ENCODE results near the gene HSPA12A. TPM values are rescaled to one million over a fixed set of nuclear protein-coding genes. Genes with fewer than 3 reads are reported as not detected.

HSPA12A gene
- total and polyA plus RNA-seq, 7 donors, result 1.4 to 17.4 (median 12.3) TPM

DNA sequence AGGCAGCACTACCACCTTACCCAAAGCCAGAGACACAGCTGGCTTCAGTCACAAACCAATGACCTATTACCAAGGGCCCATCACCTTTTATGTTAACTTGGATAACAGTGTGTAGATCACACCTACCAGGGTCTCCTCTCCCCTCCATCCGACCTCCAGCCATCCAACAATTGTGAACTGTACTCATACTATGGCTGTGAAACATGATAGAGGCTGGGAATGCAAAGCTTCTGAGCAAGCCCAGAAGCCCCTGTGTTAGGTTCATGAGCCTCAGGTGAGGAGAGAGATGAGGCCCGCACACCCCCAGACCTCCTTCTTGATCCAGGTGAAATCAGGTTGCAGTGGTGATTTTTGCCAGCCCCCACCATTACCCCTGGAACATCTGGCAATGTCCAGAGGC lies 73.9 kb downstream of the HSPA12A start:
- no peak overlapping the region for H3K4me3 ChIP-seq
- H3K9me3 ChIP-seq, result no peaks in the 10 kb centered on the region
- TF ChIP-seq POLR2A (IDR thresholded peaks at IDR 0.05) (no peak), EP300 (IDR thresholded peaks at IDR 0.05) (no peak), POLR2AphosphoS5 (IDR thresholded peaks at IDR 0.05) (no peak)
- TF ChIP-seq, protein P1, sequence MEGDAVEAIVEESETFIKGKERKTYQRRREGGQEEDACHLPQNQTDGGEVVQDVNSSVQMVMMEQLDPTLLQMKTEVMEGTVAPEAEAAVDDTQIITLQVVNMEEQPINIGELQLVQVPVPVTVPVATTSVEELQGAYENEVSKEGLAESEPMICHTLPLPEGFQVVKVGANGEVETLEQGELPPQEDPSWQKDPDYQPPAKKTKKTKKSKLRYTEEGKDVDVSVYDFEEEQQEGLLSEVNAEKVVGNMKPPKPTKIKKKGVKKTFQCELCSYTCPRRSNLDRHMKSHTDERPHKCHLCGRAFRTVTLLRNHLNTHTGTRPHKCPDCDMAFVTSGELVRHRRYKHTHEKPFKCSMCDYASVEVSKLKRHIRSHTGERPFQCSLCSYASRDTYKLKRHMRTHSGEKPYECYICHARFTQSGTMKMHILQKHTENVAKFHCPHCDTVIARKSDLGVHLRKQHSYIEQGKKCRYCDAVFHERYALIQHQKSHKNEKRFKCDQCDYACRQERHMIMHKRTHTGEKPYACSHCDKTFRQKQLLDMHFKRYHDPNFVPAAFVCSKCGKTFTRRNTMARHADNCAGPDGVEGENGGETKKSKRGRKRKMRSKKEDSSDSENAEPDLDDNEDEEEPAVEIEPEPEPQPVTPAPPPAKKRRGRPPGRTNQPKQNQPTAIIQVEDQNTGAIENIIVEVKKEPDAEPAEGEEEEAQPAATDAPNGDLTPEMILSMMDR (IDR thresholded peaks at IDR 0.05), result no peak
- H3K4me1 ChIP-seq, result peaks cover 0 to 16% (median 13%) of the 10 kb centered on the region in 4 donors
- peaks cover 4 to 13% (median 12%) of the 10 kb centered on the region in 3 donors for H3K27me3 ChIP-seq
- intact Hi-C loops (cut with DNase I), result no loop called here
- 88 to 98% methylated on average over 2 of the region's 2 CpGs for WGBS, 2 donors
- peaks cover 0 to 7% (median 0%) of the 10 kb centered on the region in 4 donors for H3K36me3 ChIP-seq
- no peak overlapping the region for H3K27ac ChIP-seq
- DNase-seq, result no peak

DNA sequence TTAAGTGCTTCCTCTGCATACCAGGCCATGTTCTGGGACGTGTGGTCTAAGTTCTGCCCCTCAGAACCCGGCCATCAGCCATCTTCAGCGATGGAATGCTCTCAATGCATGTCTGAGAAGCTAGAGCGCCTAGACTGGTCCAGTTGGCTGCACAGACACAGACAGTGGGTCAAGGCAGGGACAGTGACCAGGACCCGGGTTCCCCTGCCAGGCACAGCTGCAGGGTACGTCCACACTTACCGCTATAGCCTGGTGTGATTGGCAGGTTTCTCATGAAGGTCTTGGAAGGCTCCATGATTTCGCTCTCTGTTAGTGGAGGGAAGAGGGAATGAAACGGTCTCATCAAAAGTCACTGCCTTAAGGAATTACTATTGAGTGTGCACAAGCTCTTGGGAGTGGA lies 74.3 kb downstream of the HSPA12A start:
- H3K4me1 ChIP-seq, result peaks cover 0 to 16% (median 13%) of the 10 kb centered on the region in 4 donors
- TF ChIP-seq POLR2A (IDR thresholded peaks at IDR 0.05) (no peak), POLR2AphosphoS5 (IDR thresholded peaks at IDR 0.05) (no peak), EP300 (IDR thresholded peaks at IDR 0.05) (no peak)
- TF ChIP-seq, protein P1 (IDR thresholded peaks at IDR 0.05), result no peak

DNA sequence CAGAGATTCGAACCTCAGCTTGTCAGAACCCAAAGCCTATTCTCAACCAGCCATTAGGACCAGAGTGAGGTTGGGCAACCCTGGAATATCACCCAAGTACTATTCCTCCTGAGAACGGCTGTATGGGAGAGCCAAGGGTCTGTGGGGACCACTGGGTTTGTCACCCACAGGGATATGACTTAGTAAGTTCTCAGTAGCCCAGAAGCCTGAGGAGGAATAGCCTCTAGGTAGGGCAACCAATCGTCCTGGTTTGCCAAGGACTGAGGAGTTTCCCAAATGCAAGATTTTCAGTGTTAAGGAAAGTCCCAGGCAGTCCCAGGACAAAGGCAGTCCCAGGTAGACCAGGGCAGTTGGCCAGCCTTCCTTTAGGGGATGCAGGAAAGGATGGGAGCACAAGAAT lies 74.9 kb downstream of the HSPA12A start:
- Histone ChIP-seq H3K9me3 (no peaks in the 10 kb centered on the region), H3K27ac (no peak overlapping the region), H3K4me3 (no peak overlapping the region), H3K36me3 (no peaks in the 10 kb centered on the region), H3K4me1 (peaks cover 0 to 16% (median 13%) of the 10 kb centered on the region in 4 donors), H3K27me3 (peaks cover 4 to 13% (median 12%) of the 10 kb centered on the region in 3 donors)
- DNase-seq, result no peak
- intact Hi-C loops (cut with DNase I), result no loop called here
- no peak for TF ChIP-seq POLR2AphosphoS5 (IDR thresholded peaks at IDR 0.05)
- TF ChIP-seq EP300 (IDR thresholded peaks at IDR 0.05), result no peak
- TF ChIP-seq, protein P1 (IDR thresholded peaks at IDR 0.05), result no peak
- TF ChIP-seq POLR2A (IDR thresholded peaks at IDR 0.05), result no peak
- WGBS, 2 donors, result 87 to 92% methylated on average over 3 of the region's 3 CpGs

More for the DNA sequence above, 74.3 kb downstream of the HSPA12A start:
- peaks cover 0 to 2% (median 0%) of the 10 kb centered on the region in 4 donors for H3K36me3 ChIP-seq
- intact Hi-C loops (cut with DNase I), result no loop called here
- H3K4me3 ChIP-seq, result no peak overlapping the region
- peaks cover 4 to 13% (median 12%) of the 10 kb centered on the region in 3 donors for H3K27me3 ChIP-seq
- WGBS, 2 donors, result 92 to 93% methylated on average over 9 of the region's 9 CpGs
- H3K27ac ChIP-seq, result no peak overlapping the region
- no peak for DNase-seq
- H3K9me3 ChIP-seq, result no peaks in the 10 kb centered on the region

DNA sequence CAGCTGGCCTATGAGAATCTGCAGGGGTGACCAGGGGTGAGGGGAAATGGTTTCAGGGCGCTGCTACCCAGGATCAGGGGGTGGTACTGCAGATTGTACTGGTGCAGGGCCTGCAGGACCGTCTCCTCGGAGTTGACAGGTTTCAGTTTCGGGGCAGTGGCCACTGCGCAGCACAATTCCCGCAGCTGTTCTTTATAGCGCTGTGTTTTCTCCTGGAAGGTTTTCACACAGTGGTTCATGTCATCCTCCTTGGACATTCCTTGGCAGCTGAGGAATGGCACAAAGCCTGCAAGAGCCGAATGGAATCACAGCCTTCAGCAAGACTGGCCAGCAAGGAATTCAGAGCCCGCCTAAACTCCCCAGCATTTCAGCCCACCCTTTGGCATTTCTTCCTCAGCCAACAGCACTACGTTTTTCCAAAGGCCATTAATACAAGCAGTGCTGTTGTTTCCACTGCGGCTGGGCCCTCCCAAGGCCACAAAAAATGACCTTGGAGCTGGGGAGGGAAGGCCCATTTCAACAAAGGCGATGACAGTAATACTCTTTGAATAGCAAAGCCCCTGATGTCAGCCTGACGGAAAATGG lies 76.7 kb downstream of the HSPA12A start:
- 71 to 77% methylated on average over 13 of the region's 13 CpGs for WGBS, 2 donors
- Histone ChIP-seq H3K4me1 (peaks cover 0 to 16% (median 13%) of the 10 kb centered on the region in 4 donors), H3K27ac (peak overlapping the region; percentile 26 to 55 (median 52)), H3K9me3 (no peaks in the 10 kb centered on the region), H3K4me3 (peak overlapping the region in 3 of 4 donors; percentile 25 to 29 (median 26)), H3K27me3 (peaks cover 4 to 12% (median 7%) of the 10 kb centered on the region in 3 donors), H3K36me3 (no peaks in the 10 kb centered on the region)
- intact Hi-C loops (cut with DNase I), result no loop called here
- peak; percentile 77 for DNase-seq
- TF ChIP-seq EP300 (IDR thresholded peaks at IDR 0.05), result no peak
- peak in 2 of 4 donors; percentile 57 to 58 for TF ChIP-seq POLR2AphosphoS5 (IDR thresholded peaks at IDR 0.05)
- TF ChIP-seq POLR2A (IDR thresholded peaks at IDR 0.05), result no peak
- TF ChIP-seq, protein P1 (IDR thresholded peaks at IDR 0.05), result no peak

All from sigmoid colon (tissue), 7 donors.